Neuronal stem cell (in vitro differentiated cells): ENCODE results near the gene MDFI.

ENCODE experiments used
- DNase-seq: peaks from one replicate; pipeline ENCODE4 v3.0.0-alpha.2; 2013; ENCODE audit warnings: low spot score
- H2AFZ ChIP-seq: one replicate; pipeline ENCODE4 v1.6.1; 2013; ENCODE audit warnings: mild to moderate bottlenecking, low read length, inconsistent platforms
- H2AK5ac ChIP-seq: 2 replicates; pipeline ENCODE4 v1.6.1; 2013; ENCODE audit warnings: low read depth, mild to moderate bottlenecking, inconsistent platforms, low read length, moderate library complexity, mixed read lengths
- H2BK120ac ChIP-seq: 2 replicates; pipeline ENCODE4 v1.6.1; 2013; ENCODE audit warnings: low read depth, mild to moderate bottlenecking, inconsistent platforms, low read length, moderate library complexity, mixed read lengths
- H2BK12ac ChIP-seq: one replicate; pipeline ENCODE4 v1.6.1; 2013; ENCODE audit warnings: low read length, inconsistent platforms
- H2BK15ac ChIP-seq: 2 replicates; pipeline ENCODE4 v1.6.1; 2013; ENCODE audit warnings: mild to moderate bottlenecking, low read length, inconsistent platforms, mixed read lengths
- H2BK5ac ChIP-seq: one replicate; pipeline ENCODE4 v1.6.1; 2013; ENCODE audit warnings: inconsistent platforms, mild to moderate bottlenecking, low read length, moderate library complexity
- H3K14ac ChIP-seq: one replicate; pipeline ENCODE4 v1.6.1; 2013; ENCODE audit warnings: low read length, inconsistent platforms
- H3K18ac ChIP-seq: 2 replicates; pipeline ENCODE4 v1.6.1; 2013; ENCODE audit warnings: low read length, inconsistent platforms
- H3K23ac ChIP-seq: 2 replicates; pipeline ENCODE4 v1.6.1; 2013; ENCODE audit warnings: low read depth, mild to moderate bottlenecking, mixed read lengths, low read length, inconsistent platforms; ENCODE audit not compliant: poor library complexity
- H3K27ac ChIP-seq: replicated peaks from 3 replicates; pipeline ENCODE4 v1.5.1; 2013; ENCODE audit warnings: low read length, inconsistent platforms
- H3K27me3 ChIP-seq, 3 experiments: 2 replicates each; pipeline ENCODE4 v1.6.1; 2013; ENCODE audit warnings: low read length in 3 of 3, mild to moderate bottlenecking in 2 of 3, inconsistent platforms in 1 of 3, low read depth in 1 of 3, mixed read lengths in 1 of 3, moderate library complexity in 1 of 3; ENCODE audit not compliant: control insufficient read depth in 3 of 3, insufficient read depth in 3 of 3
- H3K36me3 ChIP-seq, 2 donors: replicated peaks in 1 of 2; 2 replicates each; pipeline ENCODE4 v1.6.1; 2013; ENCODE audit warnings: low read length in 2 of 2; ENCODE audit not compliant: control insufficient read depth in 2 of 2, insufficient read depth in 2 of 2
- H3K4ac ChIP-seq: 2 replicates; pipeline ENCODE4 v1.6.1; 2013; ENCODE audit warnings: inconsistent platforms, mild to moderate bottlenecking, low read length, moderate library complexity
- H3K4me1 ChIP-seq, 2 donors: 1 replicate in 1 of 2; 2 replicates in 1 of 2; pipeline ENCODE4 v1.6.1; 2013; ENCODE audit warnings: low read length in 2 of 2, low read depth in 1 of 2; ENCODE audit not compliant: control insufficient read depth in 2 of 2, insufficient read depth in 1 of 2
- H3K4me2 ChIP-seq: one replicate; pipeline ENCODE4 v1.6.1; 2013; ENCODE audit warnings: mild to moderate bottlenecking, low read length, inconsistent platforms; ENCODE audit not compliant: insufficient read depth, poor library complexity, severe bottlenecking
- H3K4me3 ChIP-seq, 2 donors: 2 replicates each; pipeline ENCODE4 v1.5.1; 2013; ENCODE audit warnings: low read length in 2 of 2, mild to moderate bottlenecking in 2 of 2, inconsistent platforms in 1 of 2, moderate library complexity in 1 of 2
- H3K79me1 ChIP-seq: one replicate; pipeline ENCODE4 v1.6.1; 2013; ENCODE audit warnings: low read depth, mild to moderate bottlenecking, inconsistent platforms, low read length, moderate library complexity
- H3K9ac ChIP-seq: one replicate; pipeline ENCODE4 v1.6.1; 2013; ENCODE audit warnings: mild to moderate bottlenecking, low read depth, low read length, inconsistent platforms; ENCODE audit not compliant: poor library complexity
- H3K9me3 ChIP-seq, 2 donors: replicated peaks in 1 of 2; 2 replicates each; pipeline versions ENCODE3 to v1.6.1; 2013; ENCODE audit warnings: low read length in 2 of 2, mild to moderate bottlenecking in 2 of 2, inconsistent platforms in 1 of 2, low read depth in 1 of 2, mixed read lengths in 1 of 2, moderate library complexity in 1 of 2; ENCODE audit not compliant: control insufficient read depth in 2 of 2, insufficient read depth in 1 of 2
- H4K8ac ChIP-seq: one replicate; pipeline ENCODE4 v1.6.1; 2013; ENCODE audit warnings: low read depth, mild to moderate bottlenecking, inconsistent platforms, low read length, moderate library complexity
- H4K91ac ChIP-seq: one replicate; pipeline ENCODE4 v1.6.1; 2013; ENCODE audit warnings: low read length, low read depth, mild to moderate bottlenecking, inconsistent platforms; ENCODE audit not compliant: poor library complexity
- WGBS, 2 donors: extraction: QIAGEN DNeasy Blood & Tissue Kit; methylation state at CpG; one replicate each; pipeline ENCODE4 v1.1.7; 2013; ENCODE audit warnings: missing lambda C conversion rate in 2 of 2, mixed read lengths in 1 of 2; ENCODE audit not compliant: insufficient read length in 2 of 2, insufficient replicate concordance in 1 of 2; ENCODE audit errors: extremely low coverage in 2 of 2; 5-methylcytosine and 5-hydroxymethylcytosine counted together

MDFI gene

GRCh38 chr6:41646026-41646795, 7.9 kb downstream of the MDFI start:
- Histone ChIP-seq H4K91ac (no peak overlapping the region), H3K14ac (no peak overlapping the region), H3K4ac (no peak overlapping the region), H3K9me3 (no peaks in the 10 kb centered on the region), H3K4me2 (no peak overlapping the region), H3K27me3 (no peaks in the 10 kb centered on the region), H2AK5ac (peak overlapping the region; percentile 54), H3K27ac (no peak overlapping the region), H3K4me3 (no peak overlapping the region), H2BK12ac (no peak overlapping the region), H3K23ac (no peak overlapping the region), H3K4me1 (peaks cover 17 to 26% of the 10 kb centered on the region in 2 donors), H4K8ac (no peak overlapping the region), H3K36me3 (peaks cover 35 to 79% of the 10 kb centered on the region in 2 donors), H3K9ac (peak overlapping the region; percentile 72), H2BK15ac (no peak overlapping the region), H2BK5ac (no peak overlapping the region), H3K79me1 (peaks cover 3% of the 10 kb centered on the region), H3K18ac (no peak overlapping the region), H2BK120ac (peak overlapping the region; percentile 9), H2AFZ (no peak overlapping the region)
- DNase-seq, result no peak
- WGBS, 2 donors, result no CpG with 5 or more reads among the region's 14 CpGs

- H3K4me3 ChIP-seq, result no peak overlapping the region
- DNase-seq, result no peak
- H2BK5ac ChIP-seq, result no peak overlapping the region
- H3K27ac ChIP-seq, result no peak overlapping the region
- no CpG with 5 or more reads among the region's 9 CpGs for whole genome bisulfite sequencing, 2 donors
- no peaks in the 10 kb centered on the region for H3K9me3 ChIP-seq
- H3K14ac ChIP-seq, result peak overlapping the region; percentile 51
- peak overlapping the region; percentile 78 for H3K9ac ChIP-seq
- H3K36me3 ChIP-seq, result peaks cover 42 to 79% of the 10 kb centered on the region in 2 donors
- H4K8ac ChIP-seq, result no peak overlapping the region
- H4K91ac ChIP-seq, result no peak overlapping the region
- peak overlapping the region; percentile 97 for H3K23ac ChIP-seq
- no peak overlapping the region for H2AFZ ChIP-seq
- H2BK12ac ChIP-seq, result no peak overlapping the region
- no peak overlapping the region for H3K4me2 ChIP-seq
- H2BK120ac ChIP-seq, result no peak overlapping the region
- H3K4me1 ChIP-seq, result peaks cover 17 to 26% of the 10 kb centered on the region in 2 donors
- no peak overlapping the region for H2BK15ac ChIP-seq
- peaks cover 4% of the 10 kb centered on the region for H3K79me1 ChIP-seq
- H3K4ac ChIP-seq, result no peak overlapping the region
- no peak overlapping the region for H3K18ac ChIP-seq
- H3K27me3 ChIP-seq, result no peaks in the 10 kb centered on the region
- no peak overlapping the region for H2AK5ac ChIP-seq
These were observed 8.8 kb downstream of the MDFI start for GRCh38 chr6:41647061-41647511.

- H3K23ac ChIP-seq, result no peak overlapping the region
- no peak overlapping the region for H4K8ac ChIP-seq
- H2BK120ac ChIP-seq, result no peak overlapping the region
- no peak overlapping the region for H2AFZ ChIP-seq
- H3K36me3 ChIP-seq, result peaks cover 42 to 79% of the 10 kb centered on the region in 2 donors
- no peak overlapping the region for H3K27ac ChIP-seq
- H3K14ac ChIP-seq, result no peak overlapping the region
- H3K4me3 ChIP-seq, result no peak overlapping the region
- H3K9me3 ChIP-seq, result no peaks in the 10 kb centered on the region
- H3K4me2 ChIP-seq, result no peak overlapping the region
- no CpG with 5 or more reads among the region's 7 CpGs for WGBS, 2 donors
- H2BK15ac ChIP-seq, result no peak overlapping the region
- H3K27me3 ChIP-seq, result no peaks in the 10 kb centered on the region
- H3K4me1 ChIP-seq, result peaks cover 17 to 24% of the 10 kb centered on the region in 2 donors
- H2AK5ac ChIP-seq, result no peak overlapping the region
- H2BK5ac ChIP-seq, result no peak overlapping the region
- no peak for DNase-seq
- no peak overlapping the region for H2BK12ac ChIP-seq
- H3K79me1 ChIP-seq, result peaks cover 7% of the 10 kb centered on the region
- H3K4ac ChIP-seq, result no peak overlapping the region
- H3K9ac ChIP-seq, result no peak overlapping the region
- H3K18ac ChIP-seq, result no peak overlapping the region
- H4K91ac ChIP-seq, result no peak overlapping the region
These were observed 9.9 kb downstream of the MDFI start for GRCh38 chr6:41648070-41648585.

GRCh38 chr6:41648921-41649320, 10.7 kb downstream of the MDFI start:
- DNase-seq, result no peak
- Histone ChIP-seq H3K4me1 (peaks cover 11 to 19% of the 10 kb centered on the region in 2 donors), H3K14ac (no peak overlapping the region), H2AFZ (no peak overlapping the region), H2BK5ac (no peak overlapping the region), H4K8ac (no peak overlapping the region), H3K4me2 (no peak overlapping the region), H3K9ac (no peak overlapping the region), H2BK12ac (no peak overlapping the region), H3K9me3 (no peaks in the 10 kb centered on the region), H3K4ac (no peak overlapping the region), H3K27me3 (no peaks in the 10 kb centered on the region), H3K18ac (no peak overlapping the region), H2AK5ac (no peak overlapping the region), H3K27ac (no peak overlapping the region), H3K23ac (no peak overlapping the region), H2BK120ac (no peak overlapping the region), H3K36me3 (peaks cover 45 to 82% of the 10 kb centered on the region in 2 donors), H3K79me1 (peaks cover 9% of the 10 kb centered on the region), H3K4me3 (no peak overlapping the region), H2BK15ac (no peak overlapping the region), H4K91ac (no peak overlapping the region)
- no CpG with 5 or more reads among the region's 5 CpGs for WGBS, 2 donors
